ENCODE results near the gene HORMAD2. TPM values are rescaled to one million over a fixed set of nuclear protein-coding genes. Genes with fewer than 3 reads are reported as not detected.
"Not testable (repeated sequence)": the region's sequence is repeated elsewhere in the genome, so short reads cannot be mapped to it uniquely, and the experiment has no call there.

The HORMAD2 gene
- total RNA-seq, 2 donors from 2014 or later = not detected

DNA sequence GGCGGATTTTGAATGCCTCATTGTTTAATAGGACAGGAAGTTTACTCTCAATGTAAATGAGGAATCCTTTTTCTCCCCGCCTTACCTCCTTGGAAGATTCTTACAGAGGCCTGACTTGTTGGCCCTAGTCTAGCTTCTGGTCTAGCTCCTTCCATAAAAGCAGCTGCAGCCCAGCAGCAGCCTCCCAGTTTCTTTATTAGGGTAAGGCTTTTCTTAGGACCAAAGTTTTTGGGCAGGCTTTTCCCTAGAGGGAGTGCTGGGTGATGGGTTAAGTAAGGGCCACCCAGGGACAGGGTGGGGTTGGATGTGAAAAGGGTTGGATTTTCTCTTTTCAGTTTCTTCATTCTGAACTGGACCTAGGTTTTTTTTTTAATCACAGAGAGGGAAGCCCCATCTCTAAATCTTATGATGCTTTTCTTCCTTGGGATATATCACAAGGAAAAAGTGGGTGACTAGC lies 116.6 kb downstream of the HORMAD2 start:
- TF ChIP-seq, protein P1, sequence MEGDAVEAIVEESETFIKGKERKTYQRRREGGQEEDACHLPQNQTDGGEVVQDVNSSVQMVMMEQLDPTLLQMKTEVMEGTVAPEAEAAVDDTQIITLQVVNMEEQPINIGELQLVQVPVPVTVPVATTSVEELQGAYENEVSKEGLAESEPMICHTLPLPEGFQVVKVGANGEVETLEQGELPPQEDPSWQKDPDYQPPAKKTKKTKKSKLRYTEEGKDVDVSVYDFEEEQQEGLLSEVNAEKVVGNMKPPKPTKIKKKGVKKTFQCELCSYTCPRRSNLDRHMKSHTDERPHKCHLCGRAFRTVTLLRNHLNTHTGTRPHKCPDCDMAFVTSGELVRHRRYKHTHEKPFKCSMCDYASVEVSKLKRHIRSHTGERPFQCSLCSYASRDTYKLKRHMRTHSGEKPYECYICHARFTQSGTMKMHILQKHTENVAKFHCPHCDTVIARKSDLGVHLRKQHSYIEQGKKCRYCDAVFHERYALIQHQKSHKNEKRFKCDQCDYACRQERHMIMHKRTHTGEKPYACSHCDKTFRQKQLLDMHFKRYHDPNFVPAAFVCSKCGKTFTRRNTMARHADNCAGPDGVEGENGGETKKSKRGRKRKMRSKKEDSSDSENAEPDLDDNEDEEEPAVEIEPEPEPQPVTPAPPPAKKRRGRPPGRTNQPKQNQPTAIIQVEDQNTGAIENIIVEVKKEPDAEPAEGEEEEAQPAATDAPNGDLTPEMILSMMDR (IDR thresholded peaks at IDR 0.05) = no peak
- Histone ChIP-seq H3K4me3 (peak overlapping the region; percentile 30), H3K27me3 (replicated peaks; ENCODE audit: insufficient read depth) (no peaks in the 10 kb centered on the region), H3K27ac (peak overlapping the region; percentile 71 to 78), H3K9me3 (no peaks in the 10 kb centered on the region), H3K4me1 (ENCODE audit: control insufficient read depth in 1 of 2, low read depth in 2 of 2) (peaks cover 10 to 20% of the 10 kb centered on the region in 2 donors), H3K36me3 (no peaks in the 10 kb centered on the region)
- ATAC-seq (ENCODE audit: insufficient number of reproducible peaks, low FRiP score, low read depth) = no peak
- no peak for DNase-seq (ENCODE audit: low spot score)

DNA sequence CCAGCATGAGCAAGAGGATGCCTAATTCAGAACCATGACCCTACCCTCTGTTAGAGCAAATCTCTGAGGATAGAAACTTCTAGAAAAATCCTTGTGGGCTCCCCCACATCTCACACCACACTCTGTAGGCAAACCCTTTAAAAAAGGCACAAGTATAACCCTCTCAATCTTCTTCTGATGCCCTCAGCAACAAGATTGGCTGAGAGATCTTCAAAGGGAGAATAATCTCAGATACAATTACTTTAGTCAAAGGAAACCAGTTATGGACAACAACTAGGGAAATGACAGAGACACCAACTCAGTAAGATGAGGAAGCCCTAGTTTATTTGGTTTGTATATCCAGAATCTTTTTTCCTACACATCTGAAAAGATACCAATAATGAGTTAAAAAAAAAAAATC lies 117.1 kb downstream of the HORMAD2 start:
- Histone ChIP-seq H3K4me1 (ENCODE audit: control insufficient read depth in 1 of 2, low read depth in 2 of 2) (peaks cover 10 to 20% of the 10 kb centered on the region in 2 donors), H3K27ac (peak overlapping the region in 1 of 2 donors; percentile 71), H3K4me3 (no peak overlapping the region), H3K36me3 (no peaks in the 10 kb centered on the region), H3K27me3 (replicated peaks; ENCODE audit: insufficient read depth) (no peaks in the 10 kb centered on the region), H3K9me3 (no peaks in the 10 kb centered on the region)
- DNase-seq (ENCODE audit: low spot score) (no peak), ATAC-seq (ENCODE audit: insufficient number of reproducible peaks, low FRiP score, low read depth) (no peak)
- TF ChIP-seq, protein P1 (IDR thresholded peaks at IDR 0.05) = no peak

DNA sequence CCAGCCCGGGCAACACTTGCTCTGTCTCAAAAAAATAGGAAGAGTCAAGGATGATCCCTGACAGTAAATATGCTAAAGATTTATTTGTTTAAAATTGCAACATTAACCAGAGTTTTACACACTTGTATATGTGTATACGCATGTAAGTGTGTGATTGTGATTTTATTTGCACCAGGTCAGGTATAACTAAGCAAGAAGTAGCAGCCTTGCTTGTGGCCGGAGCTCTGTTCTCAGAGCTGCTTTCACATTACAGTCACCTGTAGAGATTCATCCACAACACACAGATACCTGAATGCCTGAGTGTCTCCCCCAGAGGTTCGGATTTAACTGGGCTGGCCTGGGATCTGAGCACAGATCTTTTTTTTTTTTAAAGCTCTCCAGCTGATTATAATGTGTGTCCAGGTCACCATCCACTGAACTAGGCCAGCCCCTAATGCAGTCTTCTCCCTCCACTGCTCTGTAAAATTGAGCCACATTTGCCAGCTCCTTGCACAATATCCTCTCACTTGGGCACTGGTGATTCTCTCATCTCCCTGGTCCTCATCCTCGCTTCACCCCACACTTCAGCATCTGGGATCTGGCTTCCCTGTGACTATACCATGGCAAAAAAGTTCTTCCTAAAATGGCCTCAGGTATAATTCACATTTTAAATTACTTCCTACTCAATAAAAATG lies 118.0 kb downstream of the HORMAD2 start:
- no peak overlapping the region for H3K27ac ChIP-seq
- no peaks in the 10 kb centered on the region for H3K27me3 ChIP-seq (replicated peaks; ENCODE audit: insufficient read depth)
- TF ChIP-seq, protein P1 (IDR thresholded peaks at IDR 0.05) = no peak
- DNase-seq (ENCODE audit: low spot score) = no peak
- H3K9me3 ChIP-seq = no peaks in the 10 kb centered on the region
- H3K4me3 ChIP-seq = no peak overlapping the region
- H3K4me1 ChIP-seq (ENCODE audit: control insufficient read depth in 1 of 2, low read depth in 2 of 2) = peaks cover 10 to 24% of the 10 kb centered on the region in 2 donors
- no peak for ATAC-seq (ENCODE audit: insufficient number of reproducible peaks, low FRiP score, low read depth)
- H3K36me3 ChIP-seq = no peaks in the 10 kb centered on the region

DNA sequence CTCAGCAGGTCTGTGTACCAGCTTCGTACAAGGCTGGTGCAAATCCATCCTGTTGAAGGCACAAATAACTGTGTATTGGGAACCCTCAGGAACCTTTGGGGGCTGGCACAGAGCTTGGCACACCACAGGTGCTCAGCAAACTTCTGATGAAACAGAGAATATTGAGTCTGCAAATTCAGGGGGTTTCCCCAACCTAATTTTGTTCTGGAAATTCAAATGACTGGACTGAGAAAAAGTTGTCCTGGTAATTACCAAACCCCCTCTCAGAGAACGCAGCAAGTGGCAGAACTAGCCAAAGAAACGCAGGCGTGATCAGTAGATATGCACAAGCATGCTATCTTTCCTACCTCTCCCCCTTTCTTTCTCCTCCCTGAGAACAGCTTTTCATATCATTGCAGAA lies 118.7 kb downstream of the HORMAD2 start:
- DNase-seq (ENCODE audit: low spot score) = no peak
- H3K36me3 ChIP-seq = no peaks in the 10 kb centered on the region
- H3K9me3 ChIP-seq = no peaks in the 10 kb centered on the region
- no peak overlapping the region for H3K27ac ChIP-seq
- peaks cover 10 to 24% of the 10 kb centered on the region in 2 donors for H3K4me1 ChIP-seq (ENCODE audit: control insufficient read depth in 1 of 2, low read depth in 2 of 2)
- H3K27me3 ChIP-seq (replicated peaks; ENCODE audit: insufficient read depth) = no peaks in the 10 kb centered on the region
- no peak for ATAC-seq (ENCODE audit: insufficient number of reproducible peaks, low FRiP score, low read depth)
- TF ChIP-seq, protein P1 (IDR thresholded peaks at IDR 0.05) = no peak
- H3K4me3 ChIP-seq = no peak overlapping the region

DNA sequence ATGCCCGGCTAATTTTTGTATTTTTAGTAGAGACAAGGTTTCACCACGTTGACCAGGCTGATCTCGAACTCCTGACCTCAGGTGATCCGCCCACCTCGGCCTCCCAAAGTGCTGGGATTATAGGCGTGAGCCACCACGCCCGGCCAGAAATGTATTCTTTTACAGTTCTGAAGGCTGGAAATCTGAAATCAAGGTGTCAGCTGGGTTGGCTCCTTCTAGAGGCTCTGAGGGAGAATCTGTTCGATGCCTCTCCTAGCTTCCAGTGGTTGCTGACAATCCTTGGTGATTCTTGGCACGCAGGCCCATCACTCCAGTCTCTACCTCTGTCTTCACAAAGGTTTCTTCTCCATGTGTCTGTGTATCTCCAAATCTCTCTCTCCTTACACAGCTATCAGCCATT lies 120.6 kb downstream of the HORMAD2 start:
- H3K27ac ChIP-seq; ATAC-seq (ENCODE audit: insufficient number of reproducible peaks, low FRiP score, low read depth); H3K9me3 ChIP-seq; H3K27me3 ChIP-seq (replicated peaks; ENCODE audit: insufficient read depth); H3K4me3 ChIP-seq; DNase-seq (ENCODE audit: low spot score); H3K36me3 ChIP-seq: not testable (repeated sequence)
- peaks cover 10 to 26% of the 10 kb centered on the region in 2 donors for H3K4me1 ChIP-seq (ENCODE audit: control insufficient read depth in 1 of 2, low read depth in 2 of 2)

DNA sequence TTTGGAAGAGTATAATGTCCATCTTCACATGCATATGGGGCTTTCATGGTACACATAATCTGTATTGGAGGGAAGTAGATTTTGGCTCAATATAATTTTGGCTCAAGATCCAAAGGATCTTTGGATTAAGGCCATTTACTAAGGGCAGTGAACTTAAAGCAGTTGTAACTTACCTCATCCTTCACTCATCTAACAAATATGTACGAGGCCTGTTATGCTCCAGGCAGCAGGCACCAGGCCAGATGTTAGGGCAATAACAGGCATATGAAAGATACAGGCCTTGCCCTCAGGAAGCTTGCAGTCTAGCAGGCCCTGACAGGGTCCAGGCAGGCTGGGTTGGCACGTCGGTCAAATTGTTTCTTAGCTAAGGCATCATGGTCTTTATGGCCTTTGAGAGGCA lies 121.7 kb downstream of the HORMAD2 start:
- ATAC-seq (ENCODE audit: insufficient number of reproducible peaks, low FRiP score, low read depth) = no peak
- Histone ChIP-seq H3K4me1 (ENCODE audit: control insufficient read depth in 1 of 2, low read depth in 2 of 2) (peaks cover 3 to 16% of the 10 kb centered on the region in 2 donors), H3K9me3 (no peaks in the 10 kb centered on the region), H3K4me3 (no peak overlapping the region), H3K36me3 (no peaks in the 10 kb centered on the region), H3K27me3 (replicated peaks; ENCODE audit: insufficient read depth) (no peaks in the 10 kb centered on the region), H3K27ac (no peak overlapping the region)
- DNase-seq (ENCODE audit: low spot score) = no peak
- TF ChIP-seq, protein P1 (IDR thresholded peaks at IDR 0.05) = no peak

Measured in thoracic aorta (tissue), 2 donors.